ENCODE results near the gene SLC45A2. TPM values are rescaled to one million over a fixed set of nuclear protein-coding genes. Genes with fewer than 3 reads are reported as not detected.

SLC45A2 gene
- total and polyA plus RNA-seq, 2 of the 8 experiments (the other 6 are each of a cell fraction or from before 2014, with no cell fraction given) = 0.09 TPM; not detected in 1

GRCh38 chr5:34031966-34032365 is 47.5 kb upstream of the SLC45A2 start:
- H4K8ac ChIP-seq (ENCODE audit: extremely low read depth, insufficient read depth, low read length) = no peak overlapping the region
- H3K14ac ChIP-seq (ENCODE audit: insufficient read length) = no peak overlapping the region
- H4K91ac ChIP-seq (replicated peaks; ENCODE audit: insufficient read length, low read length) = no peak overlapping the region
- H2AK5ac ChIP-seq (ENCODE audit: low read depth, low read length) = no peak overlapping the region
- H3K4ac ChIP-seq (replicated peaks; ENCODE audit: insufficient read length, low read depth, low read length) = no peak overlapping the region
- H3K18ac ChIP-seq (ENCODE audit: extremely low read depth, low read length) = no peak overlapping the region
- DNase-seq (ENCODE audit: low read depth in 1 of 2, low spot score in 2 of 2) (no peak), FAIRE-seq (no peak)
- no peak overlapping the region for H3K23ac ChIP-seq (ENCODE audit: insufficient read length)
- no peak for TF ChIP-seq ATF3 (IDR thresholded peaks at IDR 0.05; ENCODE audit: insufficient read depth, low read depth, low read length)
- no peak overlapping the region for H2BK5ac ChIP-seq (ENCODE audit: low read depth, low read length)
- H2BK12ac ChIP-seq (ENCODE audit: low read depth, low read length) = no peak overlapping the region
- no peak overlapping the region for H4K5ac ChIP-seq (ENCODE audit: insufficient read length, low read depth, low read length)
- H3K9me3 ChIP-seq (ENCODE audit: insufficient read depth in 2 of 2, low read depth in 1 of 2, low read length in 1 of 2) = no peaks in the 10 kb centered on the region
- H2AFZ ChIP-seq (ENCODE audit: low read length) = no peak overlapping the region
- no peak overlapping the region for H3K4me3 ChIP-seq (ENCODE audit: extremely low read depth in 1 of 4, insufficient read depth in 2 of 4, low read depth in 3 of 4, low read length in 4 of 4)
- no peak overlapping the region for H3K27ac ChIP-seq (ENCODE audit: low read depth, low read length)
- H2BK120ac ChIP-seq (replicated peaks; ENCODE audit: low read depth, low read length) = no peak overlapping the region
- 93% methylated on average over 3 of the region's 3 CpGs; no CpG with 5 or more reads in 1 of the 2 experiments for WGBS, 2 experiments (ENCODE audit: extremely low coverage in 1 of 2, insufficient coverage in 1 of 2, insufficient read length in 1 of 2, insufficient replicate concordance in 2 of 2, low coverage in 1 of 2, low lambda C conversion rate in 2 of 2, missing lambda C conversion rate in 1 of 2)
- H3K56ac ChIP-seq (replicated peaks; ENCODE audit: insufficient read length, low read depth, low read length) = no peak overlapping the region
- H3K79me2 ChIP-seq (ENCODE audit: control insufficient read depth in 1 of 2, insufficient read depth in 2 of 2, low read length in 2 of 2) = no peaks in the 10 kb centered on the region
- H4K20me1 ChIP-seq (replicated peaks in 1 of 2; ENCODE audit: control insufficient read depth in 1 of 2, insufficient read depth in 2 of 2, low read length in 2 of 2) = no peaks in the 10 kb centered on the region
- no peaks in the 10 kb centered on the region for H3K4me1 ChIP-seq (replicated peaks in 1 of 4; ENCODE audit: control insufficient read depth in 3 of 4, insufficient read depth in 4 of 4, low read length in 3 of 4)
- no peak overlapping the region for H3K4me2 ChIP-seq (ENCODE audit: insufficient read depth in 1 of 2, low read depth in 2 of 2, low read length in 2 of 2)
- H2BK15ac ChIP-seq (ENCODE audit: low read length) = no peak overlapping the region
- H3K23me2 ChIP-seq (ENCODE audit: low read depth, low read length) = no peaks in the 10 kb centered on the region
- H3K9ac ChIP-seq (replicated peaks in 1 of 4; ENCODE audit: extremely low read depth in 1 of 4, low read depth in 3 of 4, low read length in 3 of 4) = no peak overlapping the region
- no peaks in the 10 kb centered on the region for H3K79me1 ChIP-seq (ENCODE audit: low read depth, low read length)
- H3K27me3 ChIP-seq (replicated peaks in 1 of 4; ENCODE audit: control insufficient read depth in 3 of 4, extremely low read depth in 1 of 4, insufficient read depth in 3 of 4, low read length in 3 of 4) = no peaks in the 10 kb centered on the region
- ChIA-PET POLR2A (ENCODE audit: partially characterized antibody) (interaction anchor here (1.6 kb wide), 1 partner anchor 24 kb away, joined by 5 read pairs; the partner anchor contains the start of gene AMACR), CTCF (ENCODE audit: partially characterized antibody) (no interaction called here)
- no peaks in the 10 kb centered on the region; a peak in 1 of 8 replicates for H3K36me3 ChIP-seq (ENCODE audit: control insufficient read depth in 2 of 4, insufficient read depth in 4 of 4, low read length in 3 of 4)
- no peak overlapping the region for H2BK20ac ChIP-seq (ENCODE audit: low read length)
